DND-41 (cell line): ENCODE measurements around the gene SMARCA2.

Experiments used
- CTCF ChIP-seq: IDR thresholded peaks from 2 replicates; pipeline ENCODE4 v1.5.1; 2012; ENCODE audit warnings: borderline replicate concordance, low read length, moderate library complexity, mild to moderate bottlenecking; ENCODE audit not compliant: poor library complexity, severe bottlenecking; ENCODE audit errors: extremely low read depth
- EZH2 ChIP-seq: IDR thresholded peaks from 3 replicates; pipeline ENCODE4 v1.6.1; 2012; ENCODE audit warnings: borderline replicate concordance, low read depth, mild to moderate bottlenecking, moderate library complexity, low read length, inconsistent platforms; ENCODE audit not compliant: severe bottlenecking

GRCh38 chr9:2217540-2217939 is 202.4 kb downstream of the SMARCA2 start:
- TF ChIP-seq CTCF (no peak), EZH2 (no peak)
